Activated naive CD4-positive, alpha-beta T cell treated with anti-CD3 and anti-CD28 coated beads, Interleukin-2, amount 50 U/mL, for 16 hours (primary cell): ENCODE data around the gene CMIP.

ENCODE experiments used
- DNase-seq: peaks from one replicate; pipeline ENCODE4 v3.0.0-alpha.2; 2020

The CMIP gene

GRCh38 chr16:81497690-81498089 lies 53.1 kb downstream of the CMIP start:
- no peak for DNase-seq

- DNase-seq: no peak
Observed at GRCh38 chr16:81498351-81498750, 53.7 kb downstream of the CMIP start.

DNA sequence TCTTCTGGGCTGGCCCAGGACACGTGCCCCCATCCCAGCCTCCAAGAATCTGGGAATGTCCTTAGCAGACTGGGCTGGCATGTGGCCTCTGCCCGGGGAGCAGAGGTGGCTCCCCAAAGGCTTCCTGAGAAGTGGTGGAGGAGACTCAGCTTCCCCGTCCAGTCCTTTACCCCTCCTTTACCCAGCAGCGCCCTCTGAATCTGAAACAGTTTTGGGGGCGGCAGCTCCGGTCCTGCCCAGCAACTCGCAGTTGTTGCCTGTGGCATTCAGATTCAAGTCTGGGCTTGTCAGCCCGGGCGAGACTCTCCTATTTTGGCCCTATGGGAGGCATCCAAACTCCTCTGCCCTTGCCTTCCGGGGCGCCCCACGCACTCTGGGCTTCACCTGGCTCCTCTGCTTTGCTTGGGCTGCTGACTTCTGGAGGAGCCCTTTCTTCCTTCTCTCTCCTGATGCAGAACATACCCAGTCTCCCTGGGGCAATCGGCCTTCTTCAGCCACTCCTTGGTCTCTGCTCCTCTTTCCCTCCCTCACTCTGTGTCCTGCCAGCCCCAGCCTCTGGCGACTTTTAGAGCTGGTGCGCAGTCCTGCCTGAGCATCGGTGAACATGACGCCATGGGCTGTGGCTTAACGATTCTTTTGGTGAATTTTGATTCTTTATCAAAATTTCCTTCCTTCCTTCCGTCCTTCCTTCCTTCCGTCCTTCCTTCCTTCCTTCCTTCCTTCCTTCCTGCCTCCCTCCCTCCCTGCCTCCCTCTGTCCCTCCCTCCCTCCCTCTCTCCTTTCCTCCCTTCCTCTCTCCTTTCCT lies 55.2 kb downstream of the CMIP start:
- DNase-seq: no peak

GRCh38 chr16:81500833-81501521 lies 56.4 kb downstream of the CMIP start:
- DNase-seq: no peak

DNA sequence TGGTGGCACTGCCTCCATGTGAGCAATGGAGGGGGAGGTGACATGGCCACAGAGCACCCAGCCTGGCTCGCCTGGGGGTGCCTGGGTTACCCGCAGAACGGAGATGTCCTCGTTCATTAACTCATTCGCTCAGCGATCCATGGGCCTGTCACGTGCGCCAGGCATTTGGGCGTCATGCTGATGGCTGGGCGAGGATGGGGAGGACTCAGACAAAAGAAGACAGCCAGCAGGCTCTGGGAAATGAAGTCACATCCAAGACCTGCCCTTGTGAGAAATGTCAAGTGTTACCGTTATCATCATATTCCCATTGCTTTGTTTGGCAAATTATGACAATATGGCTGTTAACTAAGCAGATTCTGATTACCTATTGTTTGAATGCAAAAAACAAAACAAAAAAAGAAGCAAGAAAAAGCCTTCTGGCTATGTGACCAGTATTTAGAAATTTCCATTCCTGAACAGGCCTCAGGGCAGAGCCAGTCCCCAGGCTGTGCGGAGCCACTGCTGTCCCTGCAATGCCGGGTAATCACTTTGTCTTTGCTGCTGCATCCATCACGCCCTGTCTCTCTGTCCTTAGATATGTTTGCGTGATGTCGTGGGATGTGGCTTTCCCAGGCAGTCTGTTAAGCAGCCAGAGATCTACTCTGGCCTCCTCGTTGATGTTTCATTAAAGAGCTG lies 57.9 kb downstream of the CMIP start:
- no peak for DNase-seq

GRCh38 chr16:81505011-81505661 lies 60.5 kb downstream of the CMIP start:
- no peak for DNase-seq

- DNase-seq: no peak
Observed at GRCh38 chr16:81509404-81509803, 64.8 kb downstream of the CMIP start.

GRCh38 chr16:81510016-81510415 lies 65.4 kb downstream of the CMIP start:
- no peak for DNase-seq

DNA sequence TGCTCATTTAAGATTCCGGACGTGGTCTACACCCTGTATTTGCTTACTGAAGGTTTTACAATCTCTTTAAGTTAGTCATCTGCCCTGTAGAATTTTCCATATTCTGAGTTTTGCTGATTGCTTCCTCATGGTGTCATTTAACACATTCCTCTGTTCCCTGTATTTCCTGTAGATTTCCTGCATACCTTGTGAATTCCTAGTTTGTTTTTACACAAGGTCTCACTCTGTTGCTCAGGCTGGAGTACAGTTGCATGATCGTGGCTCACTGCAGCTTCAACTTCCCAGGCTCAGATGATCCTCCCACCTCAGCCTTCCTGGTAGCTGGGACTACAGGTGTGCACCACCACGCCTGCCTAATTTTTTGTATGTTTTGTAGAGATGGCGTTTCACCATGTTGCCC lies 66.8 kb downstream of the CMIP start:
- no peak for DNase-seq

DNA sequence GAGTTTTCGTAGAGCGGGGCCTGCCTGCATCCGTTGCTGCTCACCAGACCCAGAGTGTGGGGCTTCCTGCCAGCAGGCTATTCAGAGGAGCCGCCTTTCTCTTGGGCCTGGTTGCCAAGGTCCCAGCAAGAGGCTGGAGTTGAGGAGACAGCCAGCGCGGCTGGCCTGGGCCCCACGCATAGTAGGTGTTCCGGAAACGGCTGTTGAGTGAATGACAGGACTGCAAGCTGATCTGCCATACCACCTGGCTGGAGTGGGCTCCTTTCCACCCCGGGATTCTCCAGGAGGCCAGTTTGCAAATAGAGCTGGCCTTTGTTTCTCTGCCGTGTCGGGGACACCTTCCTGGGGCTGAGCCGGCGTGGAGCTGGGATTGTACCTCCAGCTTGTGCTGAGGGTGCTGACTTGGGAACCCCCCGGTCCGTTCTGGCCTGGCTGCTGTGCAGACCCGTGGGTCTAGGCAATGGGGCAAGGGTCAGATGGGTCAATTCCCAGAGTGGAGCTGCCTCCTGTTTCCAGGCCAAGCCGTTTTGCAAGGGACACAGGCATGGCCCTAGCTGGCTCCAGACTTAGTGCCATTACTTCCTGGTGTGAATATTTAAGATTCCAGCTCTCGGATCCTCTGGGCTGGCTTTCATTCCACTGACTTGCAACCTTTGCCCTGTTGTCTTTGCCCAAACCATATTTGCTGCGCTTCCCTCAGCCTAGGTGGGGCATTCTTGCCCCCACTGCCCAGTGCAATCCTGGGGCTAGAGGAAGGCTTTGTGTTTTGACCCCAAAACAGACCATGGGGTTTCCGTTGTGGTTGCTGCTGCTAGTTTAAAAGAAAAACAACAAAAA lies 68.8 kb downstream of the CMIP start:
- DNase-seq: no peak

GRCh38 chr16:81514041-81514559 lies 69.5 kb downstream of the CMIP start:
- DNase-seq: no peak

DNA sequence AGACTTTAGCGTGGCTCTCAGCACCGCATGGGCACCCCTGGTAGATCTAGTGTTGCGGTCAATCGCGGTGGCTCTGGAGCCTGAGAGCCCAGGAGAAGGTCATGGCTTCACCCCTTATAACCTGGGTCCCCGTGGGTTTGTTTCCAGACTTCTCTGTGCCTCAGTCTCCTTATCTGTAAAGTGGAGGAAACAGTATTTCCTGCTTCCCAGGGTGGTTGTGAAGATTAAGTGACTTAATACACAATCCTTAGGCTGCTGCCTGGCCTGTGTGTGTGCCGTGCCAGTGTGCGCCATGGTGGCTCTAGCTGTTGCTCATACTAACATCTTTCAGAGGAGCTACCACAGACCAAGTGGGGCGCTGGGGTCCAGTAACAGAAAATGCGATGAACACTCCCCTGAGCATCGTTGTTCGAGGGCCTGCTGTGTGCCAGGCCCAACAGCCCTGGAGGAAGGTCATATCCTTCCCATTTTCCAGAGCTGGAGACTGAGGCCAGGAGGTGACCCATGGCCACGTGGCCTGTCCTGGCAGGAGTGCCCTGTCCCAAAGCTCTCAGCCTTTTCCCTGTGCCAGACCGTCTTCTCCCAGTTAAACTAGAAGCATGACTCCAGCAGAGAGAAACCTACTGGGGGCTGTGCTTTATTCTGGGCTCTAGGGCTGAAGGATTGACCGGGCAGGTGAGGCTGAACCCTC lies 70.1 kb downstream of the CMIP start:
- DNase-seq: no peak

GRCh38 chr16:81515281-81515680 lies 70.7 kb downstream of the CMIP start:
- DNase-seq: no peak

DNA sequence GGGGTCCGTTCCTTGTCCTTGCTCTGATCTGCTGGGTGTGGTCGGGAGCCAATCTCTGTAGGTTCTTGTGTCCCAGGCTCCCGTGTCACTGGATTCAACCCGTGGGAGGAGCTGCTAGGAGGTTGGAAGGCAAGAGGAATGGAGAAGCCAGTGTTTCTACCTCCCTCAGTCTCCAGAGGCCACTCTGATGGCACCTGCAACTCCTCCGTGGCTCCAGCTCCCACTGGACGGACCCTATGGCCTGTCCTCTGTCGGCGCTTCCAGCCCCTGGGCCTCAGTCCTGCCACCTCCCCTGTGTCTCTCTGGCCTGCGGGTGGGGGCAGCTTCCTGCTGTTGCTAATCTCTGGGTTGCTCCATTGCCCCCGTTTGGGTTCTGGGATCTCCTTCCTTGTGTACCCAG lies 71.1 kb downstream of the CMIP start:
- DNase-seq: no peak

DNA sequence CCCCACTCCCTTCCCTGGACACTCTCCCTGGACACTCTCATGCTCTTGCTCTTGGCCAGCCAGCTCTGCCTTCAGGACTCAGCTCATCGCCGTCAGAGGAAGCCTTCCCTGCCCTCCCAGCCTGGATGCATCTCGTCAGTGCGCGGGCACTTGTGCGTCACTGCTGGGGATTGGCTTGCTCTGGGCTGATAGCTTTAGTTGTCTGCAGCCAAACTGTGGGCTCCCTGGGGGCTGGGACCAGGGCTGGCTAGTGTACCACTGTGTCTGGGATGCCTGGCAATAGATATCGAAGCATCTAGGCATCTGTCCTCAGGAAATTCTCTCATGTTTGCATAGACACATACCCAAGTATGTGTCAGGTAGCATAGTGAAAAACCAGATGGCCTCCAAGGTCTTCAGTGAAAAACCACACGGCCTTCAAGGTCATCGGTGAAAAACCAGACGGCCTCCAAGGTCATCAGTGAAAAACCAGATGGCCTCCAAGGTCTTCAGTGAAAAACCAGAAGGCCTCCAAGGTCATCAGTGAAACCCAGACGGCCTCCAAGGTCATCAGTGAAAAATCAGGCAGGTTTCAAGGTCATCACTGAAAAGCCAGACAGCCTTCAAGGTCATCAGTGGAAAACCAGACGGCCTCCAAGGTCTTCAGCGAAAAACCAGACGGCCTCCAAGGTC lies 72.0 kb downstream of the CMIP start:
- no peak for DNase-seq

DNA sequence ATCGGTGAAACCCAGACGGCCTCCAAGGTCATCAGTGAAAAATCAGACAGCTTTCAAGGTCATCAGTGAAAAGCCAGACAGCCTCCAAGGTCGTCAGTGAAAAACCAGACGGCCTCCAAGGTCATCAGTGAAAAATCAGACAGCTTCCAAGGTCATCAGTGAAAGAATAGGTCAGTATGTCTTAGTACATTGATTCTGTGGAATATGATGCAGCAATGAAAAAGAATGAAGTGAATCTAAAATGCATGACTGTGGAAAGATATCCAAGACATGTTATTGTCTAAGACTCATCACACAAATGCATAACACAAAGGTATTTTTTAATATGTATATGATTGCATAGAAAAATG lies 72.5 kb downstream of the CMIP start:
- no peak for DNase-seq

- DNase-seq: no peak
Observed at GRCh38 chr16:81517629-81518438, 73.2 kb downstream of the CMIP start.

DNA sequence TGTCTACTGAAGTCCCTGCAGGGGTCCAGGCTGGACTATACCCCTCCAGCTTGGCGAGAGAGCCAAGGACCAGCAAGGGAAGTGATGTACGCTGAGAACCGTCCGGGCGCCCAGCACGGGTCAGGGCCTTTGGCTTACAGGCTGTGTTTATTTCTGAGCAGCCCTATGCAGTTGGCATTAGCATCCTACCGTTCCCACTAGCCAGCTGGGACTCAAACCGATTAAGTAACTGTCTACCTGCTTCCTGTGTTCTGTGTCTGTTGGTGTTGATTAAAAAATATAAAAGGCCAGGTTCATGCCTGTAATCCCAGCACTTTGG lies 73.8 kb downstream of the CMIP start:
- DNase-seq: no peak

DNA sequence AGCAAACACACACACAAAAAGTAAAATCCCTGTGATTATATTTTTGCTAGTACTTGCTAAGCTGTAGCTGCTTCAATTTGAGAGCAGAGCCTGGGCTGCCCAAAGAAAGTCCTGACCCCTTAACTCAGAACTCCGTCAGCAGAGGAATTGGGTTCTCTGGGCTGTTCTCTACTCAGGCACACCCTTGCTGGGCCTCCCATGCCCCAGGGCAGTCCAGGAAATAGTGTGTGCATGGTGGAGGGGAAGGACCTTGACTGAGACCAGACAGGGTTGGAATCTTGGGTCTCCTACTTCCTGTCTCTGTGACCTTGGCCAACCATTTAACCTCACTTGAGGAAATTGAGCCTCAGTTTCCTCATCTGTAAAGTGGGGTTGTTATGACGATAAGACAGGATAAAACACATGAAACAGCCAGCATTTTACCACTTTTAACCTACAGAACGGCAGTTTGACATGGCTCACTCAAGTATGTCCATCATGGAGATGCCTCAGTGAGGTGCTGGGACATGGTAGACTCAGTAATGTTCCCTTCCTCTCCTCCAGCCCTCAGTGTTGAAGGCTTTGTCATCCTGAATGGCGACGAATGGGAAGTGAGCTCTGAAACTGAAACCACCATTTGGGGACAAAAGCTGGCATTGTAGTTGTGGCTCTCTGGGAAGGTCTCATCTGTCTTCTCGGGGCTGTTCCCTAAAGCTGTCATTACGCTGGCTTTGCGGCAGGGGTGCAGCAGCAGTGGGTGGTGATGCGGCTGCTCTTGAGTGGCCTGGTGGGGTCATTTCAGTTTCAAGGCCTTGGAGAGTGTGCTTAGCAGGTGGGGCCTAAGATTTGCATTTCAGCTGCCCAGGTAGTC lies 74.9 kb downstream of the CMIP start:
- DNase-seq: no peak

- DNase-seq: no peak
Observed at GRCh38 chr16:81520151-81520470, 75.5 kb downstream of the CMIP start.
